IMR-90 (cell line): ENCODE results near the gene PARL.

ENCODE experiments used
- BHLHE40 ChIP-seq: fragments of 150-350 bp; IDR thresholded peaks from 2 replicates; pipeline ENCODE4 v1.6.1; 2016; ENCODE audit warnings: mild to moderate bottlenecking, low read depth, low read length
- CEBPB ChIP-seq: IDR thresholded peaks from 2 replicates; pipeline ENCODE4 v1.6.1; 2012; ENCODE audit warnings: low read depth, low read length, improper control_type of control experiment
- CHD1 ChIP-seq: IDR thresholded peaks from 2 replicates; pipeline ENCODE4 v1.6.1; 2012; ENCODE audit warnings: low read depth, low read length, improper control_type of control experiment
- FOS ChIP-seq: fragments of 150-350 bp; IDR thresholded peaks from 2 replicates; pipeline ENCODE4 v1.6.1; 2016; ENCODE audit warnings: low read depth, low read length
- MAFK ChIP-seq: IDR thresholded peaks from 2 replicates; pipeline ENCODE4 v1.6.1; 2012; ENCODE audit warnings: low read depth, low read length, improper control_type of control experiment
- MXI1 ChIP-seq: IDR thresholded peaks from 2 replicates; pipeline ENCODE4 v1.6.1; 2012; ENCODE audit warnings: low read depth, mild to moderate bottlenecking, low read length, moderate library complexity, borderline replicate concordance
- NFE2L2 ChIP-seq: fragments of 150-350 bp; IDR thresholded peaks from 2 replicates; pipeline ENCODE4 v1.6.1; 2016; ENCODE audit warnings: low read depth, mild to moderate bottlenecking, low read length
- POLR2A ChIP-seq: IDR thresholded peaks from 2 replicates; pipeline ENCODE4 v1.6.1; 2012; ENCODE audit warnings: mild to moderate bottlenecking, low read depth, low read length
- RAD21 ChIP-seq: IDR thresholded peaks from 2 replicates; pipeline ENCODE4 v1.6.1; 2012; ENCODE audit warnings: low read length, improper control_type of control experiment
- RFX5 ChIP-seq: IDR thresholded peaks from 2 replicates; pipeline ENCODE4 v1.8.0; 2012; ENCODE audit warnings: low read depth, mild to moderate bottlenecking, low read length, moderate library complexity
- SMC3 ChIP-seq: fragments of 150-350 bp; IDR thresholded peaks from 2 replicates; pipeline ENCODE4 v1.6.1; 2016; ENCODE audit warnings: low read depth, mild to moderate bottlenecking, antibody characterized with exemption, low read length, moderate library complexity
- TF ChIP-seq, protein P1 (sequence below): conservative IDR thresholded peaks from 2 replicates; pipeline ENCODE4 v1.5.1; 2012; ENCODE audit warnings: mild to moderate bottlenecking, low read depth, low read length, improper control_type of control experiment
- TF ChIP-seq, protein P2 (sequence below): fragments of 150-350 bp; IDR thresholded peaks from 2 replicates; pipeline ENCODE4 v1.6.1; 2017; ENCODE audit warnings: mild to moderate bottlenecking, antibody characterized with exemption, low read length, low read depth

- TF ChIP-seq POLR2A (no peak), RAD21 (no peak), RFX5 (no peak), NFE2L2 (no peak), MXI1 (no peak), SMC3 (no peak), BHLHE40 (no peak), MAFK (no peak), CHD1 (no peak), CEBPB (no peak), FOS (no peak)
- TF ChIP-seq, protein P1, sequence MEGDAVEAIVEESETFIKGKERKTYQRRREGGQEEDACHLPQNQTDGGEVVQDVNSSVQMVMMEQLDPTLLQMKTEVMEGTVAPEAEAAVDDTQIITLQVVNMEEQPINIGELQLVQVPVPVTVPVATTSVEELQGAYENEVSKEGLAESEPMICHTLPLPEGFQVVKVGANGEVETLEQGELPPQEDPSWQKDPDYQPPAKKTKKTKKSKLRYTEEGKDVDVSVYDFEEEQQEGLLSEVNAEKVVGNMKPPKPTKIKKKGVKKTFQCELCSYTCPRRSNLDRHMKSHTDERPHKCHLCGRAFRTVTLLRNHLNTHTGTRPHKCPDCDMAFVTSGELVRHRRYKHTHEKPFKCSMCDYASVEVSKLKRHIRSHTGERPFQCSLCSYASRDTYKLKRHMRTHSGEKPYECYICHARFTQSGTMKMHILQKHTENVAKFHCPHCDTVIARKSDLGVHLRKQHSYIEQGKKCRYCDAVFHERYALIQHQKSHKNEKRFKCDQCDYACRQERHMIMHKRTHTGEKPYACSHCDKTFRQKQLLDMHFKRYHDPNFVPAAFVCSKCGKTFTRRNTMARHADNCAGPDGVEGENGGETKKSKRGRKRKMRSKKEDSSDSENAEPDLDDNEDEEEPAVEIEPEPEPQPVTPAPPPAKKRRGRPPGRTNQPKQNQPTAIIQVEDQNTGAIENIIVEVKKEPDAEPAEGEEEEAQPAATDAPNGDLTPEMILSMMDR, result no peak
- TF ChIP-seq, protein P2, sequence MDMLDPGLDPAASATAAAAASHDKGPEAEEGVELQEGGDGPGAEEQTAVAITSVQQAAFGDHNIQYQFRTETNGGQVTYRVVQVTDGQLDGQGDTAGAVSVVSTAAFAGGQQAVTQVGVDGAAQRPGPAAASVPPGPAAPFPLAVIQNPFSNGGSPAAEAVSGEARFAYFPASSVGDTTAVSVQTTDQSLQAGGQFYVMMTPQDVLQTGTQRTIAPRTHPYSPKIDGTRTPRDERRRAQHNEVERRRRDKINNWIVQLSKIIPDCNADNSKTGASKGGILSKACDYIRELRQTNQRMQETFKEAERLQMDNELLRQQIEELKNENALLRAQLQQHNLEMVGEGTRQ, result no peak
Observed at GRCh38 chr3:183896610-183897009, 11.9 kb upstream of the PARL start.
